HL-60 (cell line): ENCODE results near the gene MEX3A.
A peak's percentile ranks its signal among the peaks of the same experiment; 100 is the strongest.

Source experiments
- DNase-seq, 2 experiments: peaks; one replicate each; pipeline ENCODE4 v3.0.0-alpha.2; 2010 to 2020; ENCODE audit warnings: low read depth in 1 of 2, low spot score in 1 of 2
- H3K27ac ChIP-seq: fragments of 250-450 bp; sonication (Bioruptor Pico); replicated peaks from 2 replicates; pipeline ENCODE4 v1.5.1; 2020; ENCODE audit warnings: mild to moderate bottlenecking, moderate library complexity
- H3K27me3 ChIP-seq: fragments of 250-450 bp; sonication (Bioruptor Pico); 2 replicates; pipeline ENCODE4 v1.5.1; 2021; ENCODE audit warnings: mild to moderate bottlenecking, moderate library complexity; ENCODE audit not compliant: insufficient read depth, poor library complexity, severe bottlenecking
- H3K4me3 ChIP-seq: replicated peaks from 2 replicates; pipeline ENCODE4 v1.5.1; 2011; ENCODE audit warnings: mild to moderate bottlenecking, control low read depth, low read length; ENCODE audit not compliant: insufficient read depth
- GABPA ChIP-seq: IDR thresholded peaks from 2 replicates; pipeline ENCODE4 v1.6.1; 2012; ENCODE audit warnings: low read depth
- POLR2AphosphoS5 ChIP-seq: IDR thresholded peaks from 2 replicates; pipeline ENCODE4 v1.6.1; 2012; ENCODE audit warnings: low read depth
- SPI1 ChIP-seq: IDR thresholded peaks from 2 replicates; pipeline ENCODE4 v1.6.1; 2012; ENCODE audit warnings: low read depth, mild to moderate bottlenecking, borderline replicate concordance
- TF ChIP-seq, protein P1 (sequence below): IDR thresholded peaks from 2 replicates; pipeline ENCODE4 v1.6.1; 2012; ENCODE audit warnings: low read depth; ENCODE audit not compliant: insufficient replicate concordance
- TF ChIP-seq, protein P2 (sequence below): IDR thresholded peaks from one replicate; pipeline ENCODE4 v1.5.1; 2011; ENCODE audit warnings: low read length, control low read depth, inconsistent platforms; ENCODE audit not compliant: insufficient read depth

MEX3A gene

DNA sequence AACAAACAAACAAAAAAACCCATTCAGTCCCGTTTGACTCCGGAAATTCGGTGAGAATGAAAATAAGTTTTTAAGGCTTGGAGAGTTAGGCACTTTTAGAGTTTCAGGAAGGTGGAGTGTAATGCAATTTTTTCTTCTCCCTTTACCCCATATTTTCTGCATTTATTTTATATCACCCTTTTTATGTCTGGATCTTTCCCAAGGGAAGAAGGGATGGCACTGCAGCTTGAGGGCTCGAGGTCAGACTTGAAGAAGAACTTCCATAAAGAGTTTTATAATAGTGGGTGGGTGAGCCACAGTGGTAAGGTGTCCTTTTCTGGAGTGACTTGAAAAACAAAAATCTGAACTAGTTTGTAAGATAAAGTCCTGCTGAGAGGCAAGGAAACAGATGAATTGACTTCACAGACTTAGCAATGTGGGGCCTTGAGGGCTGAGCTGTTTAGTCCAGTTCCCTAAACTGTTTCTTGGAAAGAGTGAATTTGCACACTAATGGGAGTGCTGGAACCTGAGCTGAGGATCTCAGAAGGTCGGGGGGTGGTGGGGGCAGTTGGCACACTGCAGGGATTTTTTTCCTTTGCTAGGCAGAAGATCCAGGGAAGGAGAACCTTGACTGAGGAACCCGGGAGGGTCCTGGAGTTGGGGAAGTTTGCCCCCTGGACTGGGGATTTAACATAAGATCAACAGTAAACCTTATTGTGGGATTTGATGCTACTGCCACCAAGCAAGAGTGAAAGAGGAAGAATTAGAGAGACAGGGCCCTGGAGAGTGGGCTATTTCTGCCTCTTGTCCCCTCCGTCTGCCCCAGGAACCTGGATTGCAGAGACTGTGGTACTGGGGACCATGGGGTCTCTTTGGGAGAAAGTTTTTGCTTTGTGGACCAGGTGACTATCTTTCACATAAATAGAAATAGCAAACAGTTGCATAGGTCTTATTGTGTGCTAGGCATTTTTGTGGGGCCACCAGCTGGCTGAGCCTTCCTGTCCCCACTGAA lies 1.8 kb upstream of the MEX3A start:
- Histone ChIP-seq H3K4me3 (no peak overlapping the region), H3K27me3 (peaks cover 10% of the 10 kb centered on the region), H3K27ac (no peak overlapping the region)
- DNase-seq = no peak
- TF ChIP-seq, protein P1, sequence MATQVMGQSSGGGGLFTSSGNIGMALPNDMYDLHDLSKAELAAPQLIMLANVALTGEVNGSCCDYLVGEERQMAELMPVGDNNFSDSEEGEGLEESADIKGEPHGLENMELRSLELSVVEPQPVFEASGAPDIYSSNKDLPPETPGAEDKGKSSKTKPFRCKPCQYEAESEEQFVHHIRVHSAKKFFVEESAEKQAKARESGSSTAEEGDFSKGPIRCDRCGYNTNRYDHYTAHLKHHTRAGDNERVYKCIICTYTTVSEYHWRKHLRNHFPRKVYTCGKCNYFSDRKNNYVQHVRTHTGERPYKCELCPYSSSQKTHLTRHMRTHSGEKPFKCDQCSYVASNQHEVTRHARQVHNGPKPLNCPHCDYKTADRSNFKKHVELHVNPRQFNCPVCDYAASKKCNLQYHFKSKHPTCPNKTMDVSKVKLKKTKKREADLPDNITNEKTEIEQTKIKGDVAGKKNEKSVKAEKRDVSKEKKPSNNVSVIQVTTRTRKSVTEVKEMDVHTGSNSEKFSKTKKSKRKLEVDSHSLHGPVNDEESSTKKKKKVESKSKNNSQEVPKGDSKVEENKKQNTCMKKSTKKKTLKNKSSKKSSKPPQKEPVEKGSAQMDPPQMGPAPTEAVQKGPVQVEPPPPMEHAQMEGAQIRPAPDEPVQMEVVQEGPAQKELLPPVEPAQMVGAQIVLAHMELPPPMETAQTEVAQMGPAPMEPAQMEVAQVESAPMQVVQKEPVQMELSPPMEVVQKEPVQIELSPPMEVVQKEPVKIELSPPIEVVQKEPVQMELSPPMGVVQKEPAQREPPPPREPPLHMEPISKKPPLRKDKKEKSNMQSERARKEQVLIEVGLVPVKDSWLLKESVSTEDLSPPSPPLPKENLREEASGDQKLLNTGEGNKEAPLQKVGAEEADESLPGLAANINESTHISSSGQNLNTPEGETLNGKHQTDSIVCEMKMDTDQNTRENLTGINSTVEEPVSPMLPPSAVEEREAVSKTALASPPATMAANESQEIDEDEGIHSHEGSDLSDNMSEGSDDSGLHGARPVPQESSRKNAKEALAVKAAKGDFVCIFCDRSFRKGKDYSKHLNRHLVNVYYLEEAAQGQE = no peak
- TF ChIP-seq, protein P2, sequence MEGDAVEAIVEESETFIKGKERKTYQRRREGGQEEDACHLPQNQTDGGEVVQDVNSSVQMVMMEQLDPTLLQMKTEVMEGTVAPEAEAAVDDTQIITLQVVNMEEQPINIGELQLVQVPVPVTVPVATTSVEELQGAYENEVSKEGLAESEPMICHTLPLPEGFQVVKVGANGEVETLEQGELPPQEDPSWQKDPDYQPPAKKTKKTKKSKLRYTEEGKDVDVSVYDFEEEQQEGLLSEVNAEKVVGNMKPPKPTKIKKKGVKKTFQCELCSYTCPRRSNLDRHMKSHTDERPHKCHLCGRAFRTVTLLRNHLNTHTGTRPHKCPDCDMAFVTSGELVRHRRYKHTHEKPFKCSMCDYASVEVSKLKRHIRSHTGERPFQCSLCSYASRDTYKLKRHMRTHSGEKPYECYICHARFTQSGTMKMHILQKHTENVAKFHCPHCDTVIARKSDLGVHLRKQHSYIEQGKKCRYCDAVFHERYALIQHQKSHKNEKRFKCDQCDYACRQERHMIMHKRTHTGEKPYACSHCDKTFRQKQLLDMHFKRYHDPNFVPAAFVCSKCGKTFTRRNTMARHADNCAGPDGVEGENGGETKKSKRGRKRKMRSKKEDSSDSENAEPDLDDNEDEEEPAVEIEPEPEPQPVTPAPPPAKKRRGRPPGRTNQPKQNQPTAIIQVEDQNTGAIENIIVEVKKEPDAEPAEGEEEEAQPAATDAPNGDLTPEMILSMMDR = no peak
- TF ChIP-seq SPI1 = no peak
- TF ChIP-seq GABPA = no peak
- no peak for TF ChIP-seq POLR2AphosphoS5

DNA sequence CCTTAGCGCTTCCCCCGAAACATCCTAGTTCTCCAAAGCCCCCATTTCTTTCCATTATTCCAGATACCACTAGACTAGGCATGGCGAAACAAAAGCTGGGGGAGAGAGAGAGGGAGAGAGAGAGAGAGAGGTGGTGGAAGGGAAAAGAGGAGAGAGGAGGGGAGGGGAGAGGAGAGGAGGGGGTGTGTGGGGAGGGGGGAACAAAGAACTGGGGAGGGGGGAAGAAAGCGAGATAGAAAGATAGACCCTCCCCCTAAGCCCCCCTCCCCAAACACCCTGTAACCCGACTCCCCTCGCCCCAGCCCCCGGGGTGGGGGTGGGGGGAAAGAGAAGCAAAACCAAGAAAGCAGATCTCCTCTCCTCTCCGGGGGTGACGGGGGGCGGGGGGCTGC lies 352 bp downstream of the MEX3A start:
- Histone ChIP-seq H3K27ac (no peak overlapping the region), H3K27me3 (peaks cover 10% of the 10 kb centered on the region), H3K4me3 (peak overlapping the region; percentile 85)
- TF ChIP-seq SPI1 (no peak), POLR2AphosphoS5 (no peak), GABPA (no peak)
- TF ChIP-seq, protein P1 = no peak
- TF ChIP-seq, protein P2 = no peak
- no peak for DNase-seq

GRCh38 chr1:156081180-156081916 lies 917 bp downstream of the MEX3A start:
- H3K27ac ChIP-seq = no peak overlapping the region
- peaks cover 10% of the 10 kb centered on the region for H3K27me3 ChIP-seq
- no peak for DNase-seq
- TF ChIP-seq, protein P1 = no peak
- TF ChIP-seq GABPA (no peak), POLR2AphosphoS5 (no peak), SPI1 (no peak)
- TF ChIP-seq, protein P2 = no peak
- H3K4me3 ChIP-seq = peak overlapping the region; percentile 85
